Thyroid gland (tissue), 4 donors: ENCODE results near the gene C2orf15. TPM values are rescaled to one million over a fixed set of nuclear protein-coding genes. Genes with fewer than 3 reads are reported as not detected.

ENCODE experiments used
- DNase-seq, 2 donors: peaks; one replicate each; pipeline ENCODE4 v3.0.0-alpha.2; 2019
- H3K27ac ChIP-seq, 3 donors: fragments of 200-600 bp; sonication (generic); 1 replicate in 2 of 3; 2 replicates in 1 of 3; pipeline ENCODE4 v1.5.1; 2016 to 2019; ENCODE audit warnings: mild to moderate bottlenecking in 1 of 3, moderate library complexity in 1 of 3
- H3K27me3 ChIP-seq: fragments of 200-600 bp; sonication (generic); one replicate; pipeline ENCODE4 v1.5.1; 2019
- H3K36me3 ChIP-seq, 2 donors: fragments of 200-600 bp; sonication (generic); one replicate each; pipeline ENCODE4 v1.5.1; 2016 to 2019
- H3K4me1 ChIP-seq, 2 donors: fragments of 200-600 bp; sonication (generic); one replicate each; pipeline ENCODE4 v1.5.1; 2017 to 2019
- H3K4me3 ChIP-seq, 3 donors: fragments of 200-600 bp; sonication (generic); replicated peaks in 1 of 3; 1 replicate in 2 of 3; 2 replicates in 1 of 3; pipeline ENCODE4 v1.5.1; 2016; ENCODE audit warnings: mild to moderate bottlenecking in 1 of 3
- H3K9me3 ChIP-seq: fragments of 200-600 bp; sonication (generic); one replicate; pipeline ENCODE4 v1.5.1; 2017
- CTCF ChIP-seq, 6 experiments: fragments of 200-600 bp in 3 of 6; fragments of 450-650 bp in 3 of 6; sonication (generic) in 3 of 6; IDR thresholded peaks; one replicate each; pipeline ENCODE4 v1.5.1; 2016 to 2019; ENCODE audit warnings: antibody characterized with exemption in 6 of 6, mild to moderate bottlenecking in 2 of 6, inconsistent platforms in 1 of 6, moderate library complexity in 1 of 6
- POLR2A ChIP-seq, 2 donors: fragments of 450-650 bp; IDR thresholded peaks; one replicate each; pipeline ENCODE4 v1.6.1; 2017; ENCODE audit warnings: antibody characterized with exemption in 2 of 2, mild to moderate bottlenecking in 2 of 2, moderate library complexity in 1 of 2
- WGBS, 2 donors: methylation state at CpG; one replicate each; pipeline ENCODE4 v1.1.5; 2017; 5-methylcytosine and 5-hydroxymethylcytosine counted together
- intact Hi-C: fragments of 100-400 bp; cut with DNase I; formaldehyde crosslinking; loops from one replicate; pipeline ENCODE4 v1.15.1; 2023
- small RNA-seq: library from RNA; depleted of rRNA; stranded (forward); fragments of <200 nt; gene quantifications from one replicate; pipeline ENCODE3, GENCODE V24; 2016
- total RNA-seq, 4 donors: library from RNA; depleted of rRNA; stranded (reverse); fragments of >200 nt; gene quantifications; one replicate each; pipeline ENCODE4 v1.2.3, GENCODE V29; 2016

Gene C2orf15
- total RNA-seq, 4 donors from 2014 or later: 2.0 to 6.5 (median 4.3) TPM

- TF ChIP-seq CTCF (IDR thresholded peaks at IDR 0.05): no peak
- TF ChIP-seq POLR2A (IDR thresholded peaks at IDR 0.05): no peak
- 93 to 94% methylated on average over 7 of the region's 7 CpGs for WGBS, 2 donors
- peaks cover 12 to 20% of the 10 kb centered on the region in 2 donors for H3K36me3 ChIP-seq
- DNase-seq: no peak
- H3K4me1 ChIP-seq: no peaks in the 10 kb centered on the region
- H3K27me3 ChIP-seq: no peaks in the 10 kb centered on the region
- H3K4me3 ChIP-seq: no peak overlapping the region
- H3K9me3 ChIP-seq: no peaks in the 10 kb centered on the region
- H3K27ac ChIP-seq: no peak overlapping the region
- intact Hi-C loops: no loop called here
Measured at GRCh38 chr2:99200076-99200800, 58.7 kb downstream of the C2orf15 start.

Small RNA genes lying within 50 kb of the gene (small RNA-seq; reads per million reads assigned to genes)
- gene AC092587.1: not detected

Other genes with a start within 250 kb of the C2orf15 start
- 10 to 100 TPM in 1 of 4 donors, 1 to 10 TPM in 3; 5.2 to 10.6 (median 8.1) TPM for gene CRACDL, start 205.5 kb upstream of the C2orf15 start, total RNA-seq
- 10 to 100 TPM; 16.5 to 35.0 (median 30.7) TPM for gene TSGA10, start 13.2 kb downstream of the C2orf15 start, total RNA-seq
- 10 to 100 TPM; 10.6 to 15.5 (median 12.7) TPM for gene LIPT1, start 13.3 kb downstream of the C2orf15 start, total RNA-seq
- 10 to 100 TPM; 20.8 to 39.6 (median 25.9) TPM for gene MITD1, start 39.4 kb downstream of the C2orf15 start, total RNA-seq
- 10 to 100 TPM; 27.2 to 47.9 (median 37.0) TPM for gene MRPL30, start 39.5 kb downstream of the C2orf15 start, total RNA-seq
- not detected for gene LYG2, start 114.0 kb downstream of the C2orf15 start, total RNA-seq
- 1 to 10 TPM in 2 of 4 donors, under 1 TPM in 1, not detected in 1; 0.40 to 2.0 (median 1.8) TPM for gene LYG1, start 159.5 kb downstream of the C2orf15 start, total RNA-seq
- gene TXNDC9, start 194.6 kb downstream of the C2orf15 start, total RNA-seq: 10 to 100 TPM; 36.7 to 56.0 (median 49.7) TPM
- gene EIF5B, start 195.7 kb downstream of the C2orf15 start, total RNA-seq: 10 to 100 TPM; 24.8 to 36.9 (median 29.8) TPM